Measurements from ENCODE around the gene DMKN. TPM values are rescaled to one million over a fixed set of nuclear protein-coding genes. Genes with fewer than 3 reads are reported as not detected.

The DMKN gene
- total RNA-seq, 8 experiments from 2014 or later: 0.14 to 49.2 (median 3.1) TPM; not detected in 1

- Histone ChIP-seq H3K4me3 (no peak overlapping the region), H3K4me1 (replicated peaks in 1 of 2) (no peaks in the 10 kb centered on the region), H3K27ac (no peak overlapping the region)
- 39 to 91% (median 58%) methylated on average over 2 to 6 of the region's 15 CpGs; no CpG with 5 or more reads in 6 of the 10 experiments for WGBS, 10 experiments
- no peak for ATAC-seq (replicated peaks in 6 of 8)
- in situ Hi-C loops (cut with MboI; ENCODE audit: low pct_unique_long_range_greater_than_20kb in 2 of 9, low sequenced_read_pairs in 9 of 9, unreplicated experiment in 9 of 9): no loop called here
These were observed 420 bp downstream of the DMKN start for GRCh38 chr19:35512831-35513627.

DNA sequence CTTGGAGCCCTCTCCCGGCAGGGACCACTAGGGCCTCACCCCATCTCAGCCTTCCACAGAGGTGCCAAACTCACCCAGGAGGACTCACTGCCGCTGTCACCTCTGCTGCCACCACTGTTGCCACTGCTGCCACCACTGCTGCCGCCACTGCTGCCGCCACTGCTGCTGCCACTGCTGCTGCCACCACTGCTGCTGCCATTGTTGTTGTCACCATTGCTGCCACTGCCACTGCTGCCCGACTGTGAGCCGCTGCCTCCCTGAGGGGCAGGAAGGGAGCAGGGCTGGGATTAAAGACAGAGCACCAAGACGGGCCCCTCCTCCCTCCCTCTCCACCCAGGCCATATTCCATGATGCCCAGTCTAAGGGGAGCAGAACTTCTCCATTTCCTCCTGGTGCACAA is 2.1 kb downstream of the DMKN start:
- Histone ChIP-seq H3K4me3 (no peak overlapping the region), H3K27ac (no peak overlapping the region), H3K4me1 (replicated peaks in 1 of 2) (no peaks in the 10 kb centered on the region)
- ATAC-seq (replicated peaks in 6 of 8): no peak
- in situ Hi-C loops (cut with MboI; ENCODE audit: low pct_unique_long_range_greater_than_20kb in 2 of 9, low sequenced_read_pairs in 9 of 9, unreplicated experiment in 9 of 9): no loop called here
- WGBS, 10 experiments: 50 to 90% (median 89%) methylated on average over 1 to 5 of the region's 7 CpGs; no CpG with 5 or more reads in 6 of the 10 experiments

GRCh38 chr19:35510626-35510964 is 2.9 kb downstream of the DMKN start:
- ATAC-seq (replicated peaks in 6 of 8): no peak

GRCh38 chr19:35509861-35510625 is 3.4 kb downstream of the DMKN start:
- peak; percentile 47 to 94 (median 90) for ATAC-seq (replicated peaks in 6 of 8)
- 0 to 6% (median 3%) methylated on average over 2 to 25 of the region's 39 CpGs; no CpG with 5 or more reads in 2 of the 10 experiments for WGBS, 10 experiments
- Histone ChIP-seq H3K27ac (no peak overlapping the region), H3K4me1 (replicated peaks in 1 of 2) (no peaks in the 10 kb centered on the region), H3K4me3 (peak overlapping the region in 4 of 5 donors; percentile 10 to 33 (median 15))
- in situ Hi-C loops (cut with MboI; ENCODE audit: low pct_unique_long_range_greater_than_20kb in 2 of 9, low sequenced_read_pairs in 9 of 9, unreplicated experiment in 9 of 9): no loop called here

More at GRCh38 chr19:35510626-35510964, 2.9 kb downstream of the DMKN start:
- 0 to 37% (median 20%) methylated on average over 1 to 10 of the region's 15 CpGs; no CpG with 5 or more reads in 5 of the 10 experiments for WGBS, 10 experiments
- in situ Hi-C loops (cut with MboI; ENCODE audit: low pct_unique_long_range_greater_than_20kb in 2 of 9, low sequenced_read_pairs in 9 of 9, unreplicated experiment in 9 of 9): no loop called here
- Histone ChIP-seq H3K4me3 (peak overlapping the region in 2 of 5 donors; percentile 10 to 33), H3K4me1 (replicated peaks in 1 of 2) (no peaks in the 10 kb centered on the region), H3K27ac (no peak overlapping the region)

GRCh38 chr19:35509018-35509652 is 4.3 kb downstream of the DMKN start:
- no peak overlapping the region for H3K27ac ChIP-seq
- WGBS, 10 experiments: 13 to 43% (median 26%) methylated on average over 1 to 11 of the region's 12 CpGs
- no peaks in the 10 kb centered on the region for H3K4me1 ChIP-seq (replicated peaks in 1 of 2)
- in situ Hi-C loops (cut with MboI; ENCODE audit: low pct_unique_long_range_greater_than_20kb in 2 of 9, low sequenced_read_pairs in 9 of 9, unreplicated experiment in 9 of 9): no loop called here
- H3K4me3 ChIP-seq: no peak overlapping the region
- peak in 3 of 8 experiments; percentile 35 to 62 (median 50) for ATAC-seq (replicated peaks in 6 of 8)

GRCh38 chr19:35508129-35508528 is 5.3 kb downstream of the DMKN start:
- H3K4me3 ChIP-seq: no peak overlapping the region
- WGBS, 10 experiments: 45 to 92% (median 77%) methylated on average over 1 to 2 of the region's 3 CpGs; no CpG with 5 or more reads in 4 of the 10 experiments
- in situ Hi-C loops (cut with MboI; ENCODE audit: low pct_unique_long_range_greater_than_20kb in 2 of 9, low sequenced_read_pairs in 9 of 9, unreplicated experiment in 9 of 9): no loop called here

GRCh38 chr19:35507561-35507960 is 5.9 kb downstream of the DMKN start:
- no peak overlapping the region for H3K4me3 ChIP-seq
- in situ Hi-C loops (cut with MboI; ENCODE audit: low pct_unique_long_range_greater_than_20kb in 2 of 9, low sequenced_read_pairs in 9 of 9, unreplicated experiment in 9 of 9): no loop called here
- WGBS, 10 experiments: 48 to 100% (median 70%) methylated on average over 1 to 8 of the region's 11 CpGs; no CpG with 5 or more reads in 4 of the 10 experiments
- ATAC-seq (replicated peaks in 6 of 8): no peak
- no peak overlapping the region for H3K27ac ChIP-seq
- no peaks in the 10 kb centered on the region for H3K4me1 ChIP-seq (replicated peaks in 1 of 2)

More at GRCh38 chr19:35508129-35508528, 5.3 kb downstream of the DMKN start:
- no peak overlapping the region for H3K27ac ChIP-seq
- ATAC-seq (replicated peaks in 6 of 8): no peak
- H3K4me1 ChIP-seq (replicated peaks in 1 of 2): no peaks in the 10 kb centered on the region

GRCh38 chr19:35506011-35506410 is 7.4 kb downstream of the DMKN start:
- Histone ChIP-seq H3K4me3 (no peak overlapping the region), H3K4me1 (replicated peaks in 1 of 2) (no peaks in the 10 kb centered on the region), H3K27ac (no peak overlapping the region)
- no peak for ATAC-seq (replicated peaks in 6 of 8)
- in situ Hi-C loops (cut with MboI; ENCODE audit: low pct_unique_long_range_greater_than_20kb in 2 of 9, low sequenced_read_pairs in 9 of 9, unreplicated experiment in 9 of 9): no loop called here
- 0 to 88% (median 65%) methylated on average over 1 to 6 of the region's 7 CpGs; no CpG with 5 or more reads in 5 of the 10 experiments for WGBS, 10 experiments

GRCh38 chr19:35502751-35503150 is 10.7 kb downstream of the DMKN start:
- in situ Hi-C loops (cut with MboI; ENCODE audit: low pct_unique_long_range_greater_than_20kb in 2 of 9, low sequenced_read_pairs in 9 of 9, unreplicated experiment in 9 of 9): no loop called here
- Histone ChIP-seq H3K4me1 (replicated peaks in 1 of 2) (no peaks in the 10 kb centered on the region), H3K27ac (no peak overlapping the region), H3K4me3 (no peak overlapping the region)
- 57% methylated on average over 1 of the region's 4 CpGs; no CpG with 5 or more reads in 9 of the 10 experiments for WGBS, 10 experiments
- ATAC-seq (replicated peaks in 6 of 8): no peak

GRCh38 chr19:35501684-35502083 is 11.8 kb downstream of the DMKN start:
- in situ Hi-C loops (cut with MboI; ENCODE audit: low pct_unique_long_range_greater_than_20kb in 2 of 9, low sequenced_read_pairs in 9 of 9, unreplicated experiment in 9 of 9): no loop called here
- H3K4me1 ChIP-seq (replicated peaks in 1 of 2): no peaks in the 10 kb centered on the region
- 20 to 100% (median 37%) methylated on average over 1 to 8 of the region's 15 CpGs; no CpG with 5 or more reads in 6 of the 10 experiments for WGBS, 10 experiments
- ATAC-seq (replicated peaks in 6 of 8): peak in 7 of 8 experiments; percentile 47 to 85 (median 57)
- H3K4me3 ChIP-seq: no peak overlapping the region
- no peak overlapping the region for H3K27ac ChIP-seq

DNA sequence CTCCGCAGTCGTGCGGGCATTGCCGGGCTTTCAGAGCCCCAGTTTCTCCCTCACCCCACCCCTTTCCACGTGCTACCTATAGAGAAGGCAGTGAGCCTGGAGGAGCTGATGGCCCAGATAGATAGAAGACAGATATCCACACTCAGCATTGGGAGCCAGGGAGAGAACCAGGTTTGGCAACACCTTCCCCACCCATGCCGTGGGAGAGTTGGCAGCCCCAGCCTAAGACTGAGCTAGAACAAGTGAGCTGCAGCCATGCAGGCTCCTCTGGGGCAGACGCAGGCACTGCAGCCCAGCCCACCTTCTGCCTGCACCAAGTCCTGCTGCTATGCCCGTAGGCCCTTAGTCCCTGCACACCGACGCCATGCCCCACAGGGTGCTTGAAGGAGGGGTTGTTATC is 12.8 kb downstream of the DMKN start:
- Histone ChIP-seq H3K27ac (no peak overlapping the region), H3K4me3 (no peak overlapping the region), H3K4me1 (replicated peaks in 1 of 2) (no peaks in the 10 kb centered on the region)
- no peak for ATAC-seq (replicated peaks in 6 of 8)
- in situ Hi-C loops (cut with MboI; ENCODE audit: low pct_unique_long_range_greater_than_20kb in 2 of 9, low sequenced_read_pairs in 9 of 9, unreplicated experiment in 9 of 9): no loop called here
- WGBS, 10 experiments: 80 to 100% (median 83%) methylated on average over 1 to 4 of the region's 10 CpGs; no CpG with 5 or more reads in 5 of the 10 experiments

DNA sequence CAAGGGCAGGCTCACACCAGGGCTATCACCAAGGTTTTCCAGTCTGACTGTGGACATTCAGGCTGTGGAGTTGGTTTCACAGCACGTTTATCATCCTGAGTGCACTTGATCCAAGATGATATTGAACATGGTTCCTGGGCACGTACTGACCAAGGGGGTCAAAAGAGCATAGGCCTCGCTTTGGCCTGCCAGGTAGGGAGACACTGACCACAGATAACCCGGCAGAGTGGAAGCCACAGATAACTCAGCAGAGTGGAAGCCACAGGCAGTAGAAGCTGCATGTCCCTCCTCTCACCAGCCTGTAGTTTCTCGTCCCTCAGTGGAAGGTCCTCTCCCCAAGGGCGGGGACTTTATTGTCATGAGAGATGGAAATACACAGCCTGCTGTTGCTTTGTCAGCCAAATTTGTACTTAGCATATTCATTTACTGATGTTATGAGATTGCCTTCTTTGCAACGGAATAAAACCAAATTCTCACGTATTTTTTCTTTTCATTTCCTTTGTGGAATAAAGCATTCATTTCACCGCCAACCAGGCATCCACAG is 14.4 kb downstream of the DMKN start:
- Histone ChIP-seq H3K4me3 (no peak overlapping the region), H3K4me1 (replicated peaks in 1 of 2) (no peaks in the 10 kb centered on the region), H3K27ac (no peak overlapping the region)
- peak in 3 of 8 experiments; percentile 36 to 73 (median 66) for ATAC-seq (replicated peaks in 6 of 8)
- in situ Hi-C loops (cut with MboI; ENCODE audit: low pct_unique_long_range_greater_than_20kb in 2 of 9, low sequenced_read_pairs in 9 of 9, unreplicated experiment in 9 of 9): loop anchor here in 2 of 9 experiments (10.0 to 25.0 kb wide), 2 partner anchors 137 to 154 kb away; partner anchors contain the start of genes FFAR1 (in 1 of the 2), FFAR3 (in 1 of the 2) and GPR42 (in 1 of the 2)
- WGBS, 10 experiments: 20 to 90% (median 50%) methylated on average over 2 to 9 of the region's 9 CpGs

Measured in motor neuron (in vitro differentiated cells).